Lung (tissue), 12 donors: ENCODE results near the gene GPR176. TPM values are rescaled to one million over a fixed set of nuclear protein-coding genes. Genes with fewer than 3 reads are reported as not detected.
A peak's percentile ranks its signal among the peaks of the same experiment; 100 is the strongest.

Experiments
- ATAC-seq: fragments of 200-7000 bp; cut with Tn5 transposase; one replicate; pipeline ENCODE4 v1.9.1; 2020; ENCODE audit warnings: moderate number of reproducible peaks; ENCODE audit not compliant: insufficient read depth, low FRiP score
- DNase-seq, 3 donors: peaks; one replicate each; pipeline ENCODE4 v3.0.0-alpha.2; 2013 to 2017
- H3K27ac ChIP-seq, 2 donors: one replicate each; pipeline ENCODE4 v1.5.1; 2013; ENCODE audit warnings: mild to moderate bottlenecking in 2 of 2, moderate library complexity in 2 of 2, control low read depth in 1 of 2, inconsistent platforms in 1 of 2, low read depth in 1 of 2, low read length in 1 of 2
- H3K27me3 ChIP-seq, 3 donors: one replicate each; pipeline ENCODE4 v1.5.1; 2013; ENCODE audit warnings: low read length in 2 of 3; ENCODE audit not compliant: control insufficient read depth in 3 of 3, insufficient read depth in 3 of 3
- H3K36me3 ChIP-seq, 4 donors: one replicate each; pipeline ENCODE4 v1.5.1; 2013; ENCODE audit warnings: low read length in 4 of 4, mild to moderate bottlenecking in 1 of 4, moderate library complexity in 1 of 4; ENCODE audit not compliant: control insufficient read depth in 4 of 4, insufficient read depth in 4 of 4
- H3K4me1 ChIP-seq, 5 donors: one replicate each; pipeline ENCODE4 v1.5.1; 2013; ENCODE audit warnings: low read length in 5 of 5, mild to moderate bottlenecking in 2 of 5, moderate library complexity in 1 of 5; ENCODE audit not compliant: control insufficient read depth in 5 of 5, insufficient read depth in 5 of 5
- H3K4me3 ChIP-seq: one replicate; pipeline ENCODE4 v1.5.1; 2013; ENCODE audit warnings: mild to moderate bottlenecking, control low read depth, moderate library complexity
- H3K9ac ChIP-seq, 2 donors: one replicate each; pipeline ENCODE4 v1.5.1; 2013; ENCODE audit warnings: low read length in 2 of 2, control low read depth in 1 of 2; ENCODE audit not compliant: insufficient read depth in 1 of 2
- H3K9me3 ChIP-seq, 4 donors: one replicate each; pipeline ENCODE4 v1.5.1; 2013; ENCODE audit warnings: low read length in 3 of 4, mild to moderate bottlenecking in 1 of 4, moderate library complexity in 1 of 4; ENCODE audit not compliant: control insufficient read depth in 4 of 4, insufficient read depth in 3 of 4
- WGBS, 2 donors: extraction: QIAGEN DNeasy Blood & Tissue Kit; methylation state at CpG; one replicate each; pipeline ENCODE4 v1.1.7; 2013; 5-methylcytosine and 5-hydroxymethylcytosine counted together
- polyA plus RNA-seq, 2 donors: library from polyadenylated mRNA; stranded (reverse); fragments of 200-250 nt; gene quantifications; one replicate each; pipeline ENCODE4 v1.2.1, GENCODE V29; 2013
- total RNA-seq, 2 donors: library from RNA; depleted of rRNA in 1 of 2; stranded (reverse); fragments of >200 nt in 1 of 2; gene quantifications; one replicate each; pipeline ENCODE4 v1.2.1, GENCODE V29; 2014 to 2021
- TF ChIP-seq, protein P1 (sequence below): IDR thresholded peaks from 2 replicates; pipeline ENCODE4 v1.5.1; 2012; ENCODE audit warnings: mild to moderate bottlenecking; ENCODE audit errors: control extremely low read depth, extremely low read depth
- donor health status: control.
- donor health status: control.
- donor health status: Bipolar disorder and iron deficiency.
- donor health status: healthy.
- donor health status: DM: yes; HTN: yes; CAD: no.

Gene GPR176
- total and polyA plus RNA-seq, 4 donors: 1.7 to 9.0 (median 6.6) TPM

DNA sequence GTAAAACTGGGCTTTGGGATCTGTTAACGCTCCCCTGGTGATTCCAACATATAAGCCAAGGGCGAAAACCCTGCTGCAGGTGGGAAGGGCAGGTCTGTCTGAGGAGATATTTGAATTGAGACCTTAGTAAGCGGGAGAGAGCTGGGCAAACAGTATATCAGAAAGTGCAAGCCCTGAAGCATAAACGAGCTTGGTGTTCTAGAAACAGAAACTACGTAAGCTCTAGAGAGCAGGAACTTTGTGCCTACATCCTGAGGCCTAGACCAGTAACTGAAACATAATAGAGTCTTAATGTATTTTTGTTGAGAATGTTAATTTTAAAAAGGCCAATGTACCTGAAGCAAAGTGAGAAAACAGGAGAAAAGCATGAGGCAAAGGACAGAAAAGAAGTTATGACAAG, 74.5 kb downstream of the GPR176 start:
- Histone ChIP-seq H3K27ac (no peak overlapping the region), H3K9ac (no peak overlapping the region), H3K4me1 (peaks cover 0 to 2% (median 0%) of the 10 kb centered on the region in 5 donors), H3K27me3 (no peaks in the 10 kb centered on the region), H3K4me3 (no peak overlapping the region), H3K9me3 (no peaks in the 10 kb centered on the region), H3K36me3 (no peaks in the 10 kb centered on the region)
- TF ChIP-seq, protein P1, sequence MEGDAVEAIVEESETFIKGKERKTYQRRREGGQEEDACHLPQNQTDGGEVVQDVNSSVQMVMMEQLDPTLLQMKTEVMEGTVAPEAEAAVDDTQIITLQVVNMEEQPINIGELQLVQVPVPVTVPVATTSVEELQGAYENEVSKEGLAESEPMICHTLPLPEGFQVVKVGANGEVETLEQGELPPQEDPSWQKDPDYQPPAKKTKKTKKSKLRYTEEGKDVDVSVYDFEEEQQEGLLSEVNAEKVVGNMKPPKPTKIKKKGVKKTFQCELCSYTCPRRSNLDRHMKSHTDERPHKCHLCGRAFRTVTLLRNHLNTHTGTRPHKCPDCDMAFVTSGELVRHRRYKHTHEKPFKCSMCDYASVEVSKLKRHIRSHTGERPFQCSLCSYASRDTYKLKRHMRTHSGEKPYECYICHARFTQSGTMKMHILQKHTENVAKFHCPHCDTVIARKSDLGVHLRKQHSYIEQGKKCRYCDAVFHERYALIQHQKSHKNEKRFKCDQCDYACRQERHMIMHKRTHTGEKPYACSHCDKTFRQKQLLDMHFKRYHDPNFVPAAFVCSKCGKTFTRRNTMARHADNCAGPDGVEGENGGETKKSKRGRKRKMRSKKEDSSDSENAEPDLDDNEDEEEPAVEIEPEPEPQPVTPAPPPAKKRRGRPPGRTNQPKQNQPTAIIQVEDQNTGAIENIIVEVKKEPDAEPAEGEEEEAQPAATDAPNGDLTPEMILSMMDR: no peak
- DNase-seq: no peak
- peak; percentile 19 for ATAC-seq
- WGBS, 2 donors: 78 to 85% methylated on average over 5 of the region's 5 CpGs

DNA sequence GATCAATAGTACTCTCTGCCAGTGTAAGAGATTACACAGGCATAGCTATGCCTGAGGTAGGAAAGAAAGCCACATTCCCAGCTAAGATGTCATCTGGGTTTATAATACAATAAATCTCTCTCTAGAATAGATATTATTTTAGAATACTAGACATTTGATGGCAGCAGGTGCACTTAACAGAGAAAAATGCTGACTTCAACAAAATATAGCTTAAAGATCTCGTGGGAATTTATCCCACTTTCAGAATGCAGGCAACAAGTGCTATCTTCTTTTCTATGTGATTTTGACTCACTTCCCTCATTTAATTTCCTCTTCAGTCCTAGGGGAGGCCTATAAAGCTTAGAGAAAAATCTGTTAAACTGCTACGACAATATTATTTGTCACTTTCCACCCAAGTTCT, 76.5 kb downstream of the GPR176 start:
- Histone ChIP-seq H3K9me3 (no peaks in the 10 kb centered on the region), H3K27ac (no peak overlapping the region), H3K4me3 (no peak overlapping the region), H3K4me1 (no peaks in the 10 kb centered on the region), H3K36me3 (no peaks in the 10 kb centered on the region), H3K9ac (no peak overlapping the region), H3K27me3 (no peaks in the 10 kb centered on the region)
- ATAC-seq: no peak
- 91 to 94% methylated on average over 2 of the region's 2 CpGs for WGBS, 2 donors
- DNase-seq: no peak
- TF ChIP-seq, protein P1: no peak

DNA sequence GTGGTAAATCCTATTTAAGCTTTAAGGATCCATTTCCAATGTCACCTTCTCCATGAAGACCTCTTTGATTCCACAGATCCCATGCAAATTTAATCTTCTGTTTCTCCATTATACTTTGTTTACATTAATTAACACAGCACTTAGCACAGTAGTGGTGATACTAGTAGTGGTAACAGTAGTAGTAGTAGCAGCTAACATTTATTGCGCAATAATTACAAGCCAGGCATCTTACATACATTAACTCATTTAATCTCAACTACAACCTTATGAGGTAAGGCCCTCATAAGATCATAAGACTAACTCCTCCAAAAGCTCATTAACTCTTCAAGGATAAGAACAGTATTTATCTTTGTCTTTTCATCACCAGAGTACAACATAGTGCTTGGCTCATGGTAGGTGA, 82.6 kb downstream of the GPR176 start:
- Histone ChIP-seq H3K27me3 (no peaks in the 10 kb centered on the region), H3K9me3 (no peaks in the 10 kb centered on the region), H3K4me3 (no peak overlapping the region), H3K27ac (no peak overlapping the region), H3K9ac (no peak overlapping the region), H3K36me3 (no peaks in the 10 kb centered on the region), H3K4me1 (no peaks in the 10 kb centered on the region)
- DNase-seq (no peak), ATAC-seq (no peak)
- 94 to 98% methylated on average over 1 of the region's 1 CpG for WGBS, 2 donors
- TF ChIP-seq, protein P1: no peak

DNA sequence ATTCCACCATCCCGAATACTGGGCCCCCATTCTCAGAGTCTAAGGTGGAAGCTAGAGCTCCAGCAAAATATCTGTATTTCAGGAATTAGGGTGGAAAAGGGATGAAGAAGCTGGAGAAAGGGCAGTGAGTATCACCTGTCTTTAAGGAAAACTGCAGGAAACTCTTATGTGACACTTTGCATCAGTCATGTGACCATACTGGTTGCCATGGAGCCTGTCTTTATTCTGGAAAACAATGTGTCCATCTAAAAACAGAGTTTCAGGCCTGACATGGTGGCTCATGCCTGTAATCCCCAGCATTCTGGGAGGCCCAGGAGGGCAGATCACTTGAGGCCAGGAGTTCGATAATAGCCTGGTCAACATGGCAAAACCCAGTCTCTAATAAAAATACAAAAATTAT, 84.5 kb downstream of the GPR176 start:
- no peak for ATAC-seq
- Histone ChIP-seq H3K27ac (no peak overlapping the region), H3K4me1 (no peaks in the 10 kb centered on the region), H3K9me3 (no peaks in the 10 kb centered on the region), H3K27me3 (no peaks in the 10 kb centered on the region), H3K9ac (no peak overlapping the region), H3K36me3 (no peaks in the 10 kb centered on the region), H3K4me3 (no peak overlapping the region)
- TF ChIP-seq, protein P1: no peak
- DNase-seq: no peak
- 94 to 96% methylated on average over 2 of the region's 2 CpGs for WGBS, 2 donors
